B cell (primary cell): ENCODE measurements around the gene ANKS1B. TPM values are rescaled to one million over a fixed set of nuclear protein-coding genes. Genes with fewer than 3 reads are reported as not detected.

Experiments
- ATAC-seq: fragments of 200-7000 bp; cut with Tn5 transposase; one replicate; pipeline ENCODE4 v1.10.0; 2021; ENCODE audit warnings: low read depth, mild to moderate bottlenecking, moderate number of reproducible peaks, moderate library complexity
- CTCF ChIA-PET: fragments of 350-600 bp; sonication (Branson Sonifier 250); formaldehyde crosslinking; loops from one replicate; lab custom pipeline; 2021; ENCODE audit warnings: antibody characterized with exemption, inconsistent platforms; lab: Charles Lee
- POLR2A ChIA-PET: fragments of 350-600 bp; sonication (Branson Sonifier 250); formaldehyde crosslinking; loops from one replicate; lab custom pipeline; 2021; ENCODE audit warnings: antibody characterized with exemption; lab: Charles Lee
- DNase-seq: peaks from one replicate; pipeline ENCODE4 v3.0.0; 2013
- H2AFZ ChIP-seq: 2 replicates; pipeline ENCODE4 v1.6.1; 2012; ENCODE audit warnings: mild to moderate bottlenecking, low read depth, low read length; ENCODE audit not compliant: insufficient read depth, poor library complexity, severe bottlenecking
- H3K27ac ChIP-seq, 2 donors: 1 replicate in 1 of 2; 2 replicates in 1 of 2; pipeline ENCODE4 v1.5.1; 2012 to 2013; ENCODE audit warnings: low read length in 2 of 2, mild to moderate bottlenecking in 2 of 2, moderate library complexity in 1 of 2
- H3K27me3 ChIP-seq, 4 experiments: fragments of 200-600 bp in 1 of 4; sonication (generic) in 1 of 4; replicated peaks in 1 of 4; 1 replicate in 2 of 4; 2 replicates in 2 of 4; pipeline versions ENCODE4 v1.6.1 to v1.7.0; 2013 to 2016; ENCODE audit warnings: low read length in 3 of 4, mild to moderate bottlenecking in 2 of 4, mixed read lengths in 1 of 4, moderate library complexity in 1 of 4; ENCODE audit not compliant: insufficient read depth in 4 of 4, control insufficient read depth in 3 of 4; ENCODE audit errors: control extremely low read depth in 1 of 4
- H3K36me3 ChIP-seq, 2 experiments: replicated peaks in 1 of 2; 1 replicate in 1 of 2; 2 replicates in 1 of 2; pipeline versions ENCODE4 v1.6.1 to v1.7.1; 2013; ENCODE audit warnings: low read length in 1 of 2; ENCODE audit not compliant: insufficient read depth in 2 of 2, control insufficient read depth in 1 of 2; ENCODE audit errors: control extremely low read depth in 1 of 2, extremely low read depth in 1 of 2
- H3K4me1 ChIP-seq, 2 donors: fragments of 200-600 bp in 1 of 2; sonication (generic) in 1 of 2; 1 replicate in 1 of 2; 2 replicates in 1 of 2; pipeline versions ENCODE4 v1.5.1 to v1.6.1; 2013 to 2017; ENCODE audit warnings: low read length in 2 of 2; ENCODE audit not compliant: control insufficient read depth in 2 of 2, insufficient read depth in 2 of 2
- H3K4me2 ChIP-seq: replicated peaks from 2 replicates; pipeline ENCODE3; 2012; ENCODE audit warnings: mild to moderate bottlenecking, low read depth, low read length; ENCODE audit not compliant: poor library complexity, severe bottlenecking
- H3K4me3 ChIP-seq, 5 experiments: fragments of 200-600 bp in 1 of 5; sonication (generic) in 1 of 5; 1 replicate in 3 of 5; 2 replicates in 2 of 5; pipeline versions ENCODE4 v1.5.1 to v1.7.0; 2011 to 2016; ENCODE audit warnings: low read length in 4 of 5, mild to moderate bottlenecking in 4 of 5, low read depth in 2 of 5, control low read depth in 1 of 5, moderate library complexity in 1 of 5; ENCODE audit not compliant: insufficient read depth in 1 of 5; ENCODE audit errors: control extremely low read depth in 1 of 5, extremely low read depth in 1 of 5
- H3K79me2 ChIP-seq: fragments of 200-600 bp; sonication (generic); one replicate; pipeline ENCODE4 v1.6.0; 2016; ENCODE audit warnings: low read length; ENCODE audit not compliant: control insufficient read depth, insufficient read depth
- H3K9ac ChIP-seq: fragments of 200-600 bp; sonication (generic); 2 replicates; pipeline ENCODE4 v1.6.1; 2017; ENCODE audit warnings: mild to moderate bottlenecking, low read length, moderate library complexity
- H3K9me3 ChIP-seq, 3 donors: one replicate each; pipeline versions ENCODE4 v1.6.1 to v1.7.1; 2013; ENCODE audit warnings: low read length in 2 of 3; ENCODE audit not compliant: control insufficient read depth in 2 of 3, insufficient read depth in 1 of 3; ENCODE audit errors: control extremely low read depth in 1 of 3
- H4K20me1 ChIP-seq: 2 replicates; pipeline ENCODE4 v1.6.0; 2012; ENCODE audit warnings: mild to moderate bottlenecking, low read length; ENCODE audit not compliant: insufficient read depth, control insufficient read depth, poor library complexity, severe bottlenecking
- H3K27ac Mint-ChIP-seq: one replicate; pipeline ENCODE4 v1.8.0; 2021; ENCODE audit warnings: mixed read lengths
- H3K27me3 Mint-ChIP-seq: one replicate; pipeline ENCODE4 v1.8.0; 2021; ENCODE audit warnings: mixed read lengths
- H3K4me1 Mint-ChIP-seq: one replicate; pipeline ENCODE4 v1.8.0; 2021; ENCODE audit warnings: mixed read lengths
- H3K4me3 Mint-ChIP-seq: one replicate; pipeline ENCODE4 v1.8.0; 2021; ENCODE audit warnings: mixed read lengths
- H3K9me3 Mint-ChIP-seq: one replicate; pipeline ENCODE4 v1.8.0; 2022; ENCODE audit warnings: mixed read lengths; ENCODE audit not compliant: insufficient read depth
- EZH2 ChIP-seq: IDR thresholded peaks from 2 replicates; pipeline ENCODE4 v1.6.1; 2012; ENCODE audit warnings: borderline replicate concordance, low read depth, mild to moderate bottlenecking, moderate library complexity, low read length; ENCODE audit not compliant: insufficient read depth, poor library complexity, severe bottlenecking
- WGBS: methylation state at CpG from one replicate; pipeline ENCODE4 v1.1.5; 2013; ENCODE audit warnings: missing lambda C conversion rate; ENCODE audit not compliant: insufficient coverage; 5-methylcytosine and 5-hydroxymethylcytosine counted together
- intact Hi-C: fragments of 100-400 bp; cut with micrococcal nuclease; formaldehyde crosslinking; loops from one replicate; pipeline ENCODE4 v1.10.0; 2022
- polyA plus RNA-seq: library from polyadenylated mRNA; depleted of rRNA; stranded (reverse); fragments of >200 nt; gene quantifications from 2 replicates; pipeline ENCODE4 v1.2.3, GENCODE V29; 2012
- total RNA-seq, 2 donors: library from RNA; stranded (reverse); fragments of 120-200 nt in 1 of 2; gene quantifications; 1 replicate in 1 of 2; 2 replicates in 1 of 2; pipeline versions ENCODE4 v1.2.3 to v1.2.4, GENCODE V29; 2013 to 2022
- TF ChIP-seq, protein P1 (sequence below): fragments of 200-600 bp; IDR thresholded peaks from one replicate; pipeline ENCODE4 v1.8.0; 2022; ENCODE audit warnings: antibody characterized with exemption, mild to moderate bottlenecking

Gene ANKS1B
- total and polyA plus RNA-seq, 2 donors (not counting 1 experiment from before 2014, with no cell fraction given) = not detected

- no peaks in the 10 kb centered on the region for H3K79me2 ChIP-seq
- no peak overlapping the region for H3K4me3 ChIP-seq
- no peaks in the 10 kb centered on the region for H4K20me1 ChIP-seq
- H3K4me2 ChIP-seq = no peak overlapping the region
- no peak overlapping the region for H3K27ac ChIP-seq
- H2AFZ ChIP-seq = no peak overlapping the region
- Mint-ChIP-seq H3K27ac (no peak overlapping the region), H3K27me3 (peaks cover 29% of the 10 kb centered on the region), H3K4me3 (no peak overlapping the region), H3K4me1 (no peaks in the 10 kb centered on the region), H3K9me3 (no peaks in the 10 kb centered on the region)
- H3K36me3 ChIP-seq = no peaks in the 10 kb centered on the region
- ATAC-seq (no peak), DNase-seq (no peak)
- no peaks in the 10 kb centered on the region for H3K4me1 ChIP-seq
- POLR2A ChIA-PET = no interaction called here
- CTCF ChIA-PET = no interaction called here
- intact Hi-C loops = no loop called here
- no peak for TF ChIP-seq EZH2
- TF ChIP-seq, protein P1, sequence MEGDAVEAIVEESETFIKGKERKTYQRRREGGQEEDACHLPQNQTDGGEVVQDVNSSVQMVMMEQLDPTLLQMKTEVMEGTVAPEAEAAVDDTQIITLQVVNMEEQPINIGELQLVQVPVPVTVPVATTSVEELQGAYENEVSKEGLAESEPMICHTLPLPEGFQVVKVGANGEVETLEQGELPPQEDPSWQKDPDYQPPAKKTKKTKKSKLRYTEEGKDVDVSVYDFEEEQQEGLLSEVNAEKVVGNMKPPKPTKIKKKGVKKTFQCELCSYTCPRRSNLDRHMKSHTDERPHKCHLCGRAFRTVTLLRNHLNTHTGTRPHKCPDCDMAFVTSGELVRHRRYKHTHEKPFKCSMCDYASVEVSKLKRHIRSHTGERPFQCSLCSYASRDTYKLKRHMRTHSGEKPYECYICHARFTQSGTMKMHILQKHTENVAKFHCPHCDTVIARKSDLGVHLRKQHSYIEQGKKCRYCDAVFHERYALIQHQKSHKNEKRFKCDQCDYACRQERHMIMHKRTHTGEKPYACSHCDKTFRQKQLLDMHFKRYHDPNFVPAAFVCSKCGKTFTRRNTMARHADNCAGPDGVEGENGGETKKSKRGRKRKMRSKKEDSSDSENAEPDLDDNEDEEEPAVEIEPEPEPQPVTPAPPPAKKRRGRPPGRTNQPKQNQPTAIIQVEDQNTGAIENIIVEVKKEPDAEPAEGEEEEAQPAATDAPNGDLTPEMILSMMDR = no peak
- H3K27me3 ChIP-seq = peaks cover 0 to 6% (median 0%) of the 10 kb centered on the region in 4 experiments
- H3K9me3 ChIP-seq = peaks cover 0 to 1% (median 0%) of the 10 kb centered on the region in 3 donors
- H3K9ac ChIP-seq = no peak overlapping the region
Observed at GRCh38 chr12:98922871-98923270, 1061.9 kb downstream of the ANKS1B start.

- Histone ChIP-seq H4K20me1 (no peaks in the 10 kb centered on the region), H2AFZ (no peak overlapping the region), H3K27me3 (no peaks in the 10 kb centered on the region), H3K4me2 (no peak overlapping the region), H3K4me3 (no peak overlapping the region), H3K9ac (no peak overlapping the region), H3K79me2 (no peaks in the 10 kb centered on the region), H3K9me3 (peaks cover 0 to 1% (median 0%) of the 10 kb centered on the region in 3 donors), H3K27ac (no peak overlapping the region), H3K36me3 (no peaks in the 10 kb centered on the region), H3K4me1 (no peaks in the 10 kb centered on the region)
- Mint-ChIP-seq H3K9me3 (no peaks in the 10 kb centered on the region), H3K4me1 (no peaks in the 10 kb centered on the region), H3K27ac (no peak overlapping the region), H3K27me3 (peaks cover 15% of the 10 kb centered on the region), H3K4me3 (no peak overlapping the region)
- intact Hi-C loops = no loop called here
- TF ChIP-seq, protein P1 = no peak
- WGBS = 95% methylated on average over 2 of the region's 7 CpGs
- DNase-seq = no peak
- POLR2A ChIA-PET = no interaction called here
- CTCF ChIA-PET = no interaction called here
- ATAC-seq = no peak
Observed at GRCh38 chr12:98918176-98918863, 1066.4 kb downstream of the ANKS1B start.
